Kidney epithelial cell (primary cell): ENCODE results near the gene TLR9. TPM values are rescaled to one million over a fixed set of nuclear protein-coding genes. Genes with fewer than 3 reads are reported as not detected.
"Not testable (repeated sequence)": the region's sequence is repeated elsewhere in the genome, so short reads cannot be mapped to it uniquely, and the experiment has no call there.

Experiments
- DNase-seq: peaks from one replicate; pipeline ENCODE4 v3.0.0-alpha.2; 2010; ENCODE audit warnings: low read depth
- H3K27me3 ChIP-seq: 2 replicates; pipeline ENCODE4 v1.6.0; 2011; ENCODE audit warnings: low read length; ENCODE audit not compliant: control insufficient read depth, insufficient read depth
- H3K36me3 ChIP-seq: 2 replicates; pipeline ENCODE4 v1.5.1; 2011; ENCODE audit warnings: low read length; ENCODE audit not compliant: control insufficient read depth, insufficient read depth
- H3K4me3 ChIP-seq: 2 replicates; pipeline ENCODE4 v1.5.1; 2011; ENCODE audit warnings: low read depth, mild to moderate bottlenecking, control low read depth, low read length
- CTCF ChIP-seq: IDR thresholded peaks from 2 replicates; pipeline ENCODE4 v1.5.1; 2011; ENCODE audit warnings: mild to moderate bottlenecking, moderate library complexity, low read length, control low read depth, inconsistent platforms; ENCODE audit not compliant: insufficient read depth, poor library complexity, severe bottlenecking
- total RNA-seq: library from RNA; depleted of rRNA; stranded (reverse); fragments of >200 nt; gene quantifications from 2 replicates; pipeline ENCODE4 v1.2.3, GENCODE V29; 2015

TLR9 gene
- not detected in 2 replicates for total RNA-seq

DNA sequence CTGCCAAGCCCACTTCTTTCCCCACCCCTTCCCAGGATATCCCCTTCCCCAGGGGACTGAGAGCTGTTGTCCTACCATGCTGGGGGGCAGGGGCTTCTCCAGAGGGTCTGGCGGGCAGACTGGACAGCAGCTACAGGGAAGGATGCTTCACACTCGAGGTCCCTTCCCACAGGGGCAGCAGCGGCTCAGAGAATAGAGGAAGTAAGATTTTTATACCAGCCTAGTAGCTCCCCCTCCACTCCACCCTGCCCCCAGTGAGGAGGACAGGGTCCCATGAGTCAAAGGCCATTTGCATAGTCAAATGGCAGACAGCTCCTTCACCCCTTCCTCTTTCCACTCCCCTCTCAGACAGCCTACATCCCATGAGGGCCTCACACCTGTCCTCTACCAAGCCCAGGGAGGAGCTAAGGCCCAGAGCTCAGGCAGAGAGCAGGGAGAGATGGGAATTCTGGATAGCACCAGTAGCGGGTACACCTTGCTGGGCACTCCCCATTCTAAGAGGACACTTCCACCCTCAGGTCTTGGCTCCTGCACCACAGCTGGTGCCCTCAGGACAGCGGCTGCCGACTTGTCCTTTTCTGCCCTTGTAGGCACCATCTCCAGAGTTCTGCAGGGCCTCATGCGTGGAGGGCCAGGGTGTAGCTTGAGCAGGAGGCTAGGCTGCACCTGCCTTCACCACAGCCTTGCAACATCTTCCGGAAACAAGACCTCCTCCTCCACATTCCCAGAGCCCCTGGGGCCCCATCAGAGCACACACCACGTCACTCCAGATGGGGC is at the start of gene TLR9:
TSS of gene TLR9 (minus strand) at position 194 of the 777 bp plus-strand sequence. CDS start at position 78, 116 bp downstream.
- no peak for TF ChIP-seq CTCF
- Histone ChIP-seq H3K36me3 (peaks cover 2% of the 10 kb centered on the region), H3K4me3 (no peak within 1 kb of the TSS), H3K27me3 (no peaks in the 10 kb centered on the region)
- DNase-seq: no peak

DNA sequence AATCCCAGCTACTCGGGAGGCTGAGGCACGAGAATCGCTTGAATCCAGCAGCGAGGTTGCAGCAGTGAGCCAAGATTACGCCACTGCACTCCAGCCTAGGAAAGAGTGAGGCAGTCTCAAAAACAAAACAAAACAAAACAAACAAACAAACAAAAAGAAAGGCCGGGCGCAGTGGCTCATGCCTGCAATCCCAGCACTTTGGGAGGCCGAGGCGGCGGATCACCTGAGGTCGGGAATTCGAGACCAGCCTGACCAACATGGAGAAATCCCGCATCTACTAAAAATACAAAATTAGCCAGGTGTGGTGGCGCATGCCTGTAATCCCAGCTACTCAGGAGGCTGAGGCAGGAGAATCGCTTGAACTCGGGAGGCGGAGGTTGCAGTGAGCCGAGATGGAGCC is 49.3 kb upstream of the TLR9 start:
- H3K4me3 ChIP-seq, H3K36me3 ChIP-seq, H3K27me3 ChIP-seq, DNase-seq: not testable (repeated sequence)

GRCh38 chr3:52272831-52273230 is 47.4 kb upstream of the TLR9 start:
- Histone ChIP-seq H3K4me3 (no peak overlapping the region), H3K27me3 (no peaks in the 10 kb centered on the region), H3K36me3 (no peaks in the 10 kb centered on the region)
- DNase-seq: no peak
- TF ChIP-seq CTCF: no peak

DNA sequence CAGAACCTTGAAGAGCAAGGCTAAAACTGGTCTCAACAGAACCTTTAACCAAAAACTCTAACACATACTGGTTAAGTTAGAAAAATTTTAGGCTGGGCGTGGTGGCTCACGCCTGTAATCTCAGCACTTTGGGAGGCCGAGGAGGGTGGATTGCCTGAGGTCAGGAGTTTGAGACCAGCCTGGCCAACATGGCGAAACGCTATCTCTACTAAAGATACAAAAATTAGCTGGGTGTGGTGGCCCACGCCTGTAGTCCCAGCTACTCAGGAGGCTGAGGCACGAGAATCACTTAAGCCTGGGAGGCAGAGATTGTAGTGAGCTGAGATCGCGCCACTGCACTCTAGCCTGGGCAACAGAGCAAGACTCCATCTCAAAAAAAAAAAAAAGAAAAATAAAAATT is 46.7 kb upstream of the TLR9 start:
- H3K4me3 ChIP-seq, DNase-seq, H3K27me3 ChIP-seq, H3K36me3 ChIP-seq: not testable (repeated sequence)

DNA sequence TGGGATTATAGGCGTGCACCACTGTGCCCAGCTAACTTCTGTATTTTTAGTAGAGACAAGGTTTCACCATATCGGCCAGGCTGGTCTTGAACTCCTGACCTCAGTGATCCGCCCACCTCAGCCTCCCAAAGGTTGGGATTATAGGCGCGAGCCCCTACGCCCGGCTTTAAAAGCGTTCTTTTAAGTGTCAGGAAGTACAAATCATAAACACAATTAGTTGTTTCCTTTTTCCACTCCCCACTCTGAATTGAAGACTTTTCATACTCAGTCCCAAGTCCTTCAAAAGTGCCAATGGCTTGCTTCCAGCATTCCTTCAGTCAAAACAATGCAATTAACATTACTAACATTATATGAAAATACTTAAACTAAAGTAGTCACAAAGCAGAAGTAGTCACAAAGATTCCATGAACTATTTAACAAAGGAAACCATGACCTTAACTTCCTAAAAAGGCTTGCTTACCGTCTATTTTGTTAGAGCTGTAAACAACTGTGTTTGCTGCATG is 44.9 kb upstream of the TLR9 start:
- H3K36me3 ChIP-seq: no peaks in the 10 kb centered on the region

GRCh38 chr3:52269776-52270175 is 44.3 kb upstream of the TLR9 start:
- Histone ChIP-seq H3K36me3 (no peaks in the 10 kb centered on the region), H3K4me3 (no peak overlapping the region), H3K27me3 (no peaks in the 10 kb centered on the region)
- DNase-seq: no peak
- TF ChIP-seq CTCF: no peak

More for the DNA sequence above, 44.9 kb upstream of the TLR9 start:
- Histone ChIP-seq H3K27me3 (no peaks in the 10 kb centered on the region), H3K4me3 (no peak overlapping the region)
- no peak for TF ChIP-seq CTCF
- no peak for DNase-seq

DNA sequence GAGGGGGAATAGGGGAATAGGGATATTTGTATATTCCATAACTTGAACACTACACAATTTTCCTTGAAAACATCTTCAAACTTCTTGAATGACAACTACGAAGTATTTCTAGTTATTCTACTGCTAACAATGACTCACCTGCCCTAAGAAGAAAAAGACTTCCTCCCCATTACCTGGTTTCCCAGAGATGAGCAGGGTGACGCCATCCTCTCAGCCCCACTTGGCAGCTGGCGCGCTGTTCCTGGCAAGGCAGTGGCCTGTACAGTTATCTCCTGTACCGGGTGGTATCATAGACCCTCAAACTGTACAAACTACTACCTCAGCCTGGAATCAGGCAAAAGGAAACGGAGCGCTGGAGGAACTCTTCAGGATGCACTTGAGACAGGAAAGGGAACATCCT is 42.6 kb upstream of the TLR9 start:
- no peak overlapping the region for H3K4me3 ChIP-seq
- no peaks in the 10 kb centered on the region for H3K36me3 ChIP-seq
- DNase-seq: no peak
- H3K27me3 ChIP-seq: no peaks in the 10 kb centered on the region
- TF ChIP-seq CTCF: no peak
